IMR-90 (cell line): ENCODE data around the gene MRPL11. TPM values are rescaled to one million over a fixed set of nuclear protein-coding genes. Genes with fewer than 3 reads are reported as not detected.

Source experiments
- ATAC-seq: fragments of 200-7000 bp; cut with Tn5 transposase; 2 replicates; pipeline ENCODE4 v1.9.1; 2020; ENCODE audit warnings: low read depth, mild to moderate bottlenecking, moderate library complexity
- BruUV-seq: library from RNA; stranded (reverse); fragments of 400-500 nt; replicated peaks from 2 replicates; lab custom pipeline; 2021; lab: Mats Ljungman, UMichigan
- CTCF ChIA-PET: fragments of 300-600 bp; formaldehyde crosslinking; extraction: SDS; loops from one replicate; lab custom pipeline; 2021; ENCODE audit warnings: antibody characterized with exemption; lab: Yijun Ruan, JAX
- POLR2A ChIA-PET: fragments of 300-600 bp; sonication (Branson Sonifier 250); formaldehyde crosslinking; loops from one replicate; lab custom pipeline; 2022; ENCODE audit warnings: antibody characterized with exemption; ENCODE audit not compliant: unreplicated experiment; lab: Charles Lee
- DNase-seq: peaks from one replicate; pipeline ENCODE4 v3.0.0; 2013
- H2AFZ ChIP-seq: replicated peaks from 2 replicates; pipeline ENCODE3; 2013; ENCODE audit warnings: low read length, mild to moderate bottlenecking; ENCODE audit not compliant: poor library complexity
- H2AK5ac ChIP-seq: 2 replicates; pipeline ENCODE4 v1.6.1; 2013; ENCODE audit warnings: low read depth, low read length, inconsistent platforms
- H2AK9ac ChIP-seq: replicated peaks from 2 replicates; pipeline ENCODE3; 2013; ENCODE audit warnings: mild to moderate bottlenecking, low read depth, low read length, moderate library complexity; ENCODE audit not compliant: poor library complexity
- H2BK120ac ChIP-seq: 2 replicates; pipeline ENCODE4 v1.6.1; 2013; ENCODE audit warnings: low read depth, low read length, inconsistent platforms
- H2BK15ac ChIP-seq: 3 replicates; pipeline ENCODE4 v1.6.1; 2013; ENCODE audit warnings: low read depth, low read length, inconsistent platforms
- H2BK20ac ChIP-seq: 2 replicates; pipeline ENCODE4 v1.6.1; 2013; ENCODE audit warnings: low read depth, mild to moderate bottlenecking, inconsistent platforms, low read length, moderate library complexity
- H2BK5ac ChIP-seq: 2 replicates; pipeline ENCODE4 v1.6.1; 2013; ENCODE audit warnings: mild to moderate bottlenecking, low read depth, low read length, inconsistent platforms; ENCODE audit not compliant: poor library complexity, severe bottlenecking
- H3K14ac ChIP-seq: replicated peaks from 2 replicates; pipeline ENCODE4 v1.6.1; 2013; ENCODE audit warnings: low read depth, low read length, inconsistent platforms
- H3K18ac ChIP-seq: 2 replicates; pipeline ENCODE4 v1.6.1; 2013; ENCODE audit warnings: low read depth, low read length, control low read depth
- H3K23ac ChIP-seq: 2 replicates; pipeline ENCODE4 v1.6.1; 2013; ENCODE audit warnings: low read depth, low read length, inconsistent platforms
- H3K27ac ChIP-seq: 2 replicates; pipeline ENCODE4 v1.5.1; 2013; ENCODE audit warnings: mild to moderate bottlenecking, control low read depth, low read length; ENCODE audit not compliant: insufficient read depth
- H3K27me3 ChIP-seq: 2 replicates; pipeline ENCODE4 v1.6.1; 2013; ENCODE audit warnings: low read length; ENCODE audit not compliant: control insufficient read depth, insufficient read depth
- H3K36me3 ChIP-seq: 2 replicates; pipeline ENCODE4 v1.6.1; 2013; ENCODE audit warnings: low read length, mixed read lengths; ENCODE audit not compliant: control insufficient read depth, insufficient read depth
- H3K4ac ChIP-seq: 2 replicates; pipeline ENCODE4 v1.6.1; 2013; ENCODE audit warnings: low read depth, low read length, inconsistent platforms
- H3K4me1 ChIP-seq: 2 replicates; pipeline ENCODE4 v1.6.1; 2013; ENCODE audit warnings: low read length, mixed read lengths; ENCODE audit not compliant: control insufficient read depth, insufficient read depth
- H3K4me2 ChIP-seq: 2 replicates; pipeline ENCODE4 v1.6.1; 2013; ENCODE audit warnings: low read depth, mild to moderate bottlenecking, control low read depth, low read length, moderate library complexity
- H3K4me3 ChIP-seq: 2 replicates; pipeline ENCODE4 v1.5.1; 2013; ENCODE audit warnings: low read depth, mild to moderate bottlenecking, control low read depth, low read length, moderate library complexity; ENCODE audit not compliant: insufficient read depth
- H3K56ac ChIP-seq: 2 replicates; pipeline ENCODE4 v1.6.1; 2013; ENCODE audit warnings: low read length, inconsistent platforms; ENCODE audit not compliant: insufficient read depth; ENCODE audit errors: extremely low read depth
- H3K79me1 ChIP-seq, 2 experiments: 2 replicates each; pipeline ENCODE4 v1.6.1; 2013; ENCODE audit warnings: low read length in 2 of 2, inconsistent platforms in 1 of 2, low read depth in 1 of 2
- H3K9ac ChIP-seq: 2 replicates; pipeline ENCODE4 v1.6.1; 2013; ENCODE audit warnings: low read depth, low read length, control low read depth
- H3K9me1 ChIP-seq: 2 replicates; pipeline ENCODE4 v1.6.1; 2013; ENCODE audit warnings: low read length, inconsistent platforms; ENCODE audit not compliant: insufficient read depth
- H3K9me3 ChIP-seq: 2 replicates; pipeline ENCODE4 v1.6.1; 2013; ENCODE audit warnings: low read length; ENCODE audit not compliant: control insufficient read depth, insufficient read depth
- H4K20me1 ChIP-seq: 2 replicates; pipeline ENCODE4 v1.6.1; 2013; ENCODE audit warnings: low read length, inconsistent platforms; ENCODE audit not compliant: insufficient read depth
- H4K5ac ChIP-seq: 2 replicates; pipeline ENCODE4 v1.6.1; 2013; ENCODE audit warnings: mild to moderate bottlenecking, low read depth, low read length, control low read depth
- H4K8ac ChIP-seq, 2 experiments: 2 replicates each; pipeline ENCODE4 v1.6.1; 2013; ENCODE audit warnings: low read depth in 2 of 2, low read length in 2 of 2, control low read depth in 1 of 2, inconsistent platforms in 1 of 2
- H4K91ac ChIP-seq: 2 replicates; pipeline ENCODE4 v1.6.1; 2013; ENCODE audit warnings: low read depth, low read length, inconsistent platforms; ENCODE audit not compliant: insufficient read depth
- MXI1 ChIP-seq: IDR thresholded peaks from 2 replicates; pipeline ENCODE4 v1.6.1; 2012; ENCODE audit warnings: low read depth, mild to moderate bottlenecking, low read length, moderate library complexity, borderline replicate concordance
- WGBS, 2 experiments: methylation state at CpG; one replicate each; pipeline versions ENCODE4 v1.1.5 to v1.1.7; 2013; ENCODE audit warnings: missing lambda C conversion rate in 2 of 2; ENCODE audit not compliant: insufficient read length in 1 of 2; ENCODE audit errors: extremely low coverage in 2 of 2; 5-methylcytosine and 5-hydroxymethylcytosine counted together
- dilution Hi-C: fragments of 300-500 bp; cut with HindIII; formaldehyde crosslinking; loops from one replicate; pipeline ENCODE4 v1.14.3; 2018; ENCODE audit warnings: low sequenced_read_pairs; ENCODE audit not compliant: unreplicated experiment
- in situ Hi-C: fragments of 300-500 bp; cut with MboI; formaldehyde crosslinking; loops from 3 replicates; pipeline ENCODE4 v1.14.3; 2019; ENCODE audit warnings: low sequenced_read_pairs, inconsistent platforms, mixed read lengths
- intact Hi-C: fragments of 100-400 bp; cut with micrococcal nuclease; formaldehyde crosslinking; loops from 2 replicates; pipeline ENCODE4 v1.10.0; 2022
- polyA plus RNA-seq, 3 experiments: library from polyadenylated mRNA; depleted of rRNA; stranded (reverse); fragments of >200 nt; gene quantifications; 2 replicates each; pipeline ENCODE4 v1.2.3, GENCODE V29; 2012; ENCODE audit warnings: low replicate concordance in 1 of 3
- total RNA-seq: library from RNA; depleted of rRNA; stranded (reverse); fragments of >200 nt; gene quantifications from 2 replicates; pipeline ENCODE4 v1.2.3, GENCODE V29; 2012

Gene MRPL11
- total and polyA plus RNA-seq, 2 of the 4 experiments (the other 2 are of a cell fraction) = 45.5 to 45.6 TPM

- POLR2A ChIA-PET = no interaction called here
Observed at GRCh38 chr11:66484806-66485380, 46.2 kb upstream of the MRPL11 start.

More at GRCh38 chr11:66484806-66485380, 46.2 kb upstream of the MRPL11 start:
- TF ChIP-seq MXI1 = no peak
- H4K8ac ChIP-seq = no peak overlapping the region
- no peak for DNase-seq
- H3K79me1 ChIP-seq = peaks cover 5 to 27% of the 10 kb centered on the region in 2 experiments; a peak in 3 of 4 replicates
- peaks cover 3% of the 10 kb centered on the region; the same call in 1 of the 2 replicates for H3K4me1 ChIP-seq
- no peak overlapping the region for H3K4me3 ChIP-seq
- H2AFZ ChIP-seq = no peak overlapping the region
- no peak for ATAC-seq
- peaks cover 32% of the 10 kb centered on the region for H3K36me3 ChIP-seq
- no peak overlapping the region for H2BK120ac ChIP-seq
- no peak overlapping the region for H3K9ac ChIP-seq
- H3K27ac ChIP-seq = no peak overlapping the region
- no peak overlapping the region for H3K56ac ChIP-seq
- no peak overlapping the region for H3K23ac ChIP-seq
- H4K5ac ChIP-seq = no peak overlapping the region
- H3K4ac ChIP-seq = no peak overlapping the region
- no peak overlapping the region for H3K14ac ChIP-seq
- H2BK20ac ChIP-seq = no peak overlapping the region
- H2BK15ac ChIP-seq = no peak overlapping the region
- peaks cover 3% of the 10 kb centered on the region; the same call in 1 of the 2 replicates for H4K20me1 ChIP-seq
- intact Hi-C loops = no loop called here
- H3K4me2 ChIP-seq = no peak overlapping the region
- CTCF ChIA-PET = no interaction called here
- peaks cover 5% of the 10 kb centered on the region; the same call in 1 of the 2 replicates for H3K9me1 ChIP-seq
- no CpG with 5 or more reads among the region's 7 CpGs for WGBS, 2 experiments
- H4K91ac ChIP-seq = no peak overlapping the region
- in situ Hi-C loops = no loop called here
- BruUV-seq = no TSS peak
- H2AK5ac ChIP-seq = no peak overlapping the region
- no peaks in the 10 kb centered on the region for H3K9me3 ChIP-seq
- H2BK5ac ChIP-seq = no peak overlapping the region
- H3K18ac ChIP-seq = no peak overlapping the region
- no peak overlapping the region for H2AK9ac ChIP-seq
- dilution Hi-C loops = no loop called here
- H3K27me3 ChIP-seq = no peaks in the 10 kb centered on the region
